ENCODE data around the gene IFITM1. TPM values are rescaled to one million over a fixed set of nuclear protein-coding genes. Genes with fewer than 3 reads are reported as not detected.

Gene IFITM1
- total RNA-seq, 2 experiments from 2014 or later: 36.4 to 72.4 TPM

- H3K9me3 ChIP-seq (ENCODE audit: low read length): no peaks in the 10 kb centered on the region
- no peak overlapping the region for H3K4me2 ChIP-seq (ENCODE audit: low read length)
- H3K4me3 ChIP-seq (ENCODE audit: low read depth, low read length, poor library complexity, severe bottlenecking): no peak overlapping the region
- no TSS peak for BruUV-seq (replicated peaks)
- no peak overlapping the region for H3K27ac ChIP-seq (ENCODE audit: low read depth, low read length, poor library complexity, severe bottlenecking)
- ChIA-PET POLR2A (interaction anchor here (0.7 kb wide), 2 partner anchors 16 to 58 kb away, joined by 3 to 4 read pairs; no protein-coding TSS in a partner anchor), CTCF (ENCODE audit: unreplicated experiment) (no interaction called here)
- no peak overlapping the region for H2AFZ ChIP-seq (ENCODE audit: low read length)
- no peak for DNase-seq (ENCODE audit: low spot score)
- no peaks in the 10 kb centered on the region for H4K20me1 ChIP-seq (ENCODE audit: insufficient read depth, low read length)
- intact Hi-C loops (cut with micrococcal nuclease; ENCODE audit: unreplicated experiment): no loop called here
- H3K4me1 ChIP-seq (ENCODE audit: insufficient read depth, low read length, poor library complexity, severe bottlenecking): no peaks in the 10 kb centered on the region
- no peaks in the 10 kb centered on the region for H3K36me3 ChIP-seq (ENCODE audit: insufficient read depth, low read length)
- TF ChIP-seq CTCF (conservative IDR thresholded peaks at IDR 0.05; ENCODE audit: low read length) (no peak), EZH2phosphoT487 (IDR thresholded peaks at IDR 0.05; ENCODE audit: borderline replicate concordance, low read depth, low read length) (no peak)
- H3K9me2 ChIP-seq (ENCODE audit: insufficient read depth, low read length): no peaks in the 10 kb centered on the region
- H3K79me2 ChIP-seq (ENCODE audit: insufficient read depth, low read depth, low read length): no peaks in the 10 kb centered on the region
Observed at GRCh38 chr11:282630-283360, 31.0 kb upstream of the IFITM1 start.

- Histone ChIP-seq H3K79me2 (ENCODE audit: insufficient read depth, low read depth, low read length) (no peaks in the 10 kb centered on the region), H3K36me3 (ENCODE audit: insufficient read depth, low read length) (no peaks in the 10 kb centered on the region), H2AFZ (ENCODE audit: low read length) (no peak overlapping the region), H4K20me1 (ENCODE audit: insufficient read depth, low read length) (no peaks in the 10 kb centered on the region), H3K4me3 (ENCODE audit: low read depth, low read length, poor library complexity, severe bottlenecking) (no peak overlapping the region), H3K27ac (ENCODE audit: low read depth, low read length, poor library complexity, severe bottlenecking) (no peak overlapping the region), H3K9me3 (ENCODE audit: low read length) (no peaks in the 10 kb centered on the region), H3K4me2 (ENCODE audit: low read length) (no peak overlapping the region), H3K4me1 (ENCODE audit: insufficient read depth, low read length, poor library complexity, severe bottlenecking) (no peaks in the 10 kb centered on the region), H3K9me2 (ENCODE audit: insufficient read depth, low read length) (no peaks in the 10 kb centered on the region)
- ChIA-PET CTCF (ENCODE audit: unreplicated experiment) (no interaction called here), POLR2A (interaction anchor here (0.7 kb wide), 2 partner anchors 15 to 59 kb away, joined by 3 to 4 read pairs; no protein-coding TSS in a partner anchor)
- intact Hi-C loops (cut with micrococcal nuclease; ENCODE audit: unreplicated experiment): no loop called here
- DNase-seq (ENCODE audit: low spot score): no peak
- no TSS peak for BruUV-seq (replicated peaks)
- no peak for TF ChIP-seq CTCF (conservative IDR thresholded peaks at IDR 0.05; ENCODE audit: low read length)
- TF ChIP-seq EZH2phosphoT487 (IDR thresholded peaks at IDR 0.05; ENCODE audit: borderline replicate concordance, low read depth, low read length): no peak
Observed at GRCh38 chr11:283405-284104, 30.3 kb upstream of the IFITM1 start.

All from OCI-LY7 (cell line).